Suppressor macrophage (primary cell): Measurements from ENCODE around the gene GABRB2.
"Not testable (repeated sequence)": the region's sequence is repeated elsewhere in the genome, so short reads cannot be mapped to it uniquely, and the experiment has no call there.

Source experiments
- DNase-seq, 4 experiments: peaks; one replicate each; pipeline ENCODE4 v3.0.0-alpha.2; 2020 to 2022

GABRB2 gene

GRCh38 chr5:161295721-161296250 lies 250.7 kb downstream of the GABRB2 start:
- no peak for DNase-seq

- DNase-seq, result no peak
These were observed 258.5 kb downstream of the GABRB2 start for GRCh38 chr5:161288071-161288470.

- DNase-seq, result no peak
These were observed 259.1 kb downstream of the GABRB2 start for GRCh38 chr5:161287436-161287835.

- DNase-seq, result no peak
These were observed 260.4 kb downstream of the GABRB2 start for GRCh38 chr5:161286066-161286655.

GRCh38 chr5:161284445-161284844 lies 262.1 kb downstream of the GABRB2 start:
- no peak for DNase-seq

GRCh38 chr5:161283296-161283695 lies 263.2 kb downstream of the GABRB2 start:
- DNase-seq, result no peak

- no peak for DNase-seq
These were observed 267.5 kb downstream of the GABRB2 start for GRCh38 chr5:161278739-161279660.

GRCh38 chr5:161277011-161277410 lies 269.5 kb downstream of the GABRB2 start:
- no peak for DNase-seq

- DNase-seq, result no peak
These were observed 271.6 kb downstream of the GABRB2 start for GRCh38 chr5:161274951-161275350.

GRCh38 chr5:161273410-161273809 lies 273.1 kb downstream of the GABRB2 start:
- no peak for DNase-seq

GRCh38 chr5:161271816-161272215 lies 274.7 kb downstream of the GABRB2 start:
- no peak for DNase-seq

GRCh38 chr5:161269125-161269524 lies 277.4 kb downstream of the GABRB2 start:
- DNase-seq, result no peak

GRCh38 chr5:161266954-161267353 lies 279.6 kb downstream of the GABRB2 start:
- no peak for DNase-seq

GRCh38 chr5:161265006-161265405 lies 281.5 kb downstream of the GABRB2 start:
- no peak for DNase-seq

GRCh38 chr5:161263191-161263590 lies 283.3 kb downstream of the GABRB2 start:
- no peak for DNase-seq

- DNase-seq, result no peak
These were observed 284.7 kb downstream of the GABRB2 start for GRCh38 chr5:161261668-161262323.

- no peak for DNase-seq
These were observed 288.1 kb downstream of the GABRB2 start for GRCh38 chr5:161258438-161258837.

- DNase-seq, result no peak
These were observed 289.6 kb downstream of the GABRB2 start for GRCh38 chr5:161256957-161257356.

- DNase-seq, result not testable (repeated sequence)
These were observed 293.6 kb downstream of the GABRB2 start for GRCh38 chr5:161252955-161253354.

- no peak for DNase-seq
These were observed 299.8 kb downstream of the GABRB2 start for GRCh38 chr5:161246749-161247148.

GRCh38 chr5:161245846-161246245 lies 300.7 kb downstream of the GABRB2 start:
- not testable (repeated sequence) for DNase-seq
